CD4-positive, alpha-beta T cell treated with Interleukin-6 for 4 hours (primary cell): ENCODE data around the gene TTLL4.

ENCODE experiments used
- DNase-seq: peaks from one replicate; pipeline ENCODE4 v3.0.0-alpha.2; 2020; ENCODE audit warnings: mixed read lengths

Gene TTLL4

DNA sequence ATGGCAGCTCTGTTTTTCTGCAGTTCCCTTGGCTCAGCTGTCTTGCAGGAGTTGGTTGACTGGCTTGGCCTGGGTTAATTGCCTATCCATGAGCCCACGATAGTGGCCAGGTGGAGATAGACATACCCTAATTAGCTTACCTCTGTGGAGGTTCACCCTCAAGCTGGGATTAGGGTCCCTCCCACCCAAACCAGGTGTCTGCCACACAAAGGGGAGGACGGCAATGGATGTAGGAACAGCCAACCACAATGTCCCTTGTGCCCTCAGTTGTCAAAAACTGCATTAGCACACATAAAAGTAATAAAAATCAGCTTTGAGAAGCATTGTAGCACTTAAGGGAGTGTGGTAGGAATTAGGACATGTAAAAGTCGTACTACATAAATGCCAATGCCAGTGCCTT, 75.5 kb downstream of the TTLL4 start:
- no peak for DNase-seq

DNA sequence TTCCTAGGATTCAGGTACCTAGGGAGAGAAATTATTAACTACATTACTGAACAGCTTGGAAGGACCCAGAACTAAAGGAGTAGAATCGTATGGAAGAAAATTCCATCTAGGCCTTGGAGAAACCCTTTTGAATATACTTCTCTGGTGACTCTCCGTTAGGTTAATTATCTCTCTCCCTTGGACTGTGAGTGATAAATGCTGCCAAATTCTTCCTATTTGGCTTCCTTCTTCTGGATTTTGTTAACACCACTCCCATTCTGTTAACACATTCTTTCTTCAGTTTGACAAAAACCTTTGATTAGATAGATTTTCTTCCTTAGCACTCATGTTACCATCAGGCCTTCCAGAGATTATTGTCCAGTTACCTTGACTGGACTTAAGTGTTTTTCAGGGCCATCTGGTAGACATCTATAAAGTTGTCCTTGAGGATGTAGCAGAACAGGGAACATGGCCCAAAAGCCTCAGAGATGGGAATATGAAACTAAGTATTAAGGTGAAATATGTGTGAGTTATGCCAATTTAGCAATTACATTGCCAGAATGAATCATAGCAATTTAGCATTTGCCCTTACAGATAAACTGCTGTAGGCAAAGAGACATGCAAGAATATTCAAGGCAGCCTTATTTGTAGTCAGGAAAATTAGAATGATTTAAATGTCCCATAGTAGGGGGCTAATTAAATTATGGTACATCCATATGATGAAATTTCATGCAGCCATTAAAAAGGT, 78.1 kb downstream of the TTLL4 start:
- no peak for DNase-seq

DNA sequence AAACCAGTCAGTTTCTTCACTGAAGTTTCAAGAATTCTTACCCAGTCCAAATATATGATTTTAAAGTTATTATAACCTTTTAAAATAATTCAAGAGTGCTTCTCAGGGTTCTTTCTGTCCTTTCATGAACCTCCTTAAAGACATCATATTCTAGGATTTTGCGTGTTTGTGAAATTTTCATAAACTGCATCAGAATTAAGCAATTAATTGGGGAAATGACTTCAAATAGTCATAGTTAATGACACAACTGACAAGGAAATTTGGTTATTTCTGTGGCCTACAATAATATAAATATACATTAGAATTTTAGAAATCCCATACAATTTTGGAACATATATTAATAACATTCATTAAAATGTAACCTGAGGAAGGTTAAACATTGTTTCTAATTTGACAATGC, 81.8 kb downstream of the TTLL4 start:
- no peak for DNase-seq

DNA sequence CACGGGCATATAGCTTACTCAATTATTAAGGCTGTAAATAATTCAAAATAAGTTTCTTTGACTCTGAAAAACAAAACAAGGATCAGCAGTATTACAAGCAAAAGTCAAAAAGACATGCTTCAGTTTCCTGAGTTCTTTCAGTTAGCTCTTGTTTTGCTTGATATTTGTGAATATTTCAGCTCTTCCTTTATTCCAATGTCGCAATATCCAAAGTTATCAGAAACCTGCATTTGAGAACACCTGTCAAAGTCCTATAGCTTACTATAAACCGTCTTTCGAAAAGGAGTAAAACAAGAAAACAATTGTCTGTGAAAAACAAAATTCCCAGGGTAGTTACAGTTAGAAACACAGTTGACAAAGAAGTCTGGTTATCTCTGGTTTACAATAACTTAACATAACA, 86.1 kb downstream of the TTLL4 start:
- DNase-seq = no peak

DNA sequence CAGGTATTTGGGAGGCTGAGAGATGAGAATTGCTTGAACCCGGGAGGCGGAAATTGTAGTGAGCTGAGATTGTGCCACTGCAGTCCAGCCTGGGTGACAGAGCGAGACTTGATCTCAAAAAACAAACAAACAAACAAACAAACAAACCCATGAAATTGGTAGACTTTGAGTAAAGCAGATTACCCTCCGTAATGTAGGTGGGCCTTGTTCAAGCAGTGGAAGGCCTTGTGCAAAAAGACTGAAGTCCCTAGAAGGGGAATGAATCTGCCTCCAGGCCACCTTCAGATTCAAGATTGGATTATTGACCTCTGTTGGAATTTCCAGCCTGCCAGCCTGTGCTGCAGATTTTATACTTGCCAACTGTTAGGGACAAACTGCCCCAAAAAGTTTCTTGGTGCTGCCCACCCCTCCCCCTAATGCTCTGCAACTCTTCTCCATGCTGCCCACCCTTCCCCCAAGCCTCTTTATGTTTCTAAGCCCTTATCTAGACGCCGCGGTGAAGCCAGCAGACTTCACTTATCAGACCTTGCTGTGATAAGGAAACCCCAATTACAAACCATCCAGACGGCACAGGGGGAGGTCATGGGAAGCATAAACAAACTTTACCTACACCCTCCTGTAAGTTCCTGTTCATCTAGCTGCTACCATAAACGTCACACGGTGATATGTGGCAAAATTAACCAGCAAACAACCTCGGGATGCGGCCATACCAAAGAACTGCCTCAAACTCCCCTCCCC, 88.3 kb downstream of the TTLL4 start:
- no peak for DNase-seq

DNA sequence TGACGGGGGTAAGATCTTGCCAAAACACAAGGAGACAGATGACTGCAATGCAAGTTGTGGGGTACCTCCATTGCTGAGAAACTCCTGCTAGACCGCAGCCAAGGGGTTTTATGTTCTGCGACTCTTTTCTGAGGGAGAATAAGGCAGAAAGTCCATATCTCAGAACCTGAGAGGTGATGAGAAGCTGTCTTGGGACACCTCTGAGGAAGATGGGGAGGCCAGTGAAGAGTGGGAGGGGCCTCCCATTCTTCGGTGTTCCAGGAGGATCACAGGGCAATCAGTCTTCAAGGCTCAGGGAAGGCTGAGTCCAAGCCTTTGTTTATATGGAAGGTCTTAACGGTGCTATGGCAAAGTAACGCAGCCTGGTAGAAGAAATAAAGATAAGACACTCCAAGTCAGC, 89.4 kb downstream of the TTLL4 start:
- DNase-seq = no peak

DNA sequence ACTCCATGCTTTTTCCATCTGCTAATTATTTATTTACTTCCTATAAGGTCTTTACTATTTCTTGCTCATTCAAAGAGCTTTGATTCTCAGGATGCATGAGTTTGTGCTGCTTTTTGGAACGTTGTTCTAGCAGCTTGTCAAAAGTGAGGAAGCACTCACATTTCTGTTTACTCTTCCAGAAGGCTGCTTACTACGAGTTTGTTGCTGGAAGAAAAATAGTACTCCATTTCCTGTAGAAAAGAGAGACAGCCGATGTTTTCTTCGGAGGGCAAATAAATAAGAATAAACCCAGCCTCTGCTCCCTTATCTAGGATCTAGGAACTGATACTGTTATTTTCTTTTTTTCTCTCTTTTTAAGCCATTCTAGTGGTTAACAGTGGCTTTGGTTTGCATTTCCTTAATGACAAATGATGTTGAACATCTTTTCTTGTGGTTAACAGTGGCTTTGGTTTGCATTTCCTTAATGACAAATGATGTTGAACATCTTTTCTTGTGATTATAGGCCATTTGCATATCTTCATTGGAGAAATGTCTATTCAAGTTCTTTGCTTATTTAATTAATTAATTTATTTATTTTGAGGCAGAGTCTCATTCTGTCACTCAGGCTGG, 91.9 kb downstream of the TTLL4 start:
- no peak for DNase-seq

DNA sequence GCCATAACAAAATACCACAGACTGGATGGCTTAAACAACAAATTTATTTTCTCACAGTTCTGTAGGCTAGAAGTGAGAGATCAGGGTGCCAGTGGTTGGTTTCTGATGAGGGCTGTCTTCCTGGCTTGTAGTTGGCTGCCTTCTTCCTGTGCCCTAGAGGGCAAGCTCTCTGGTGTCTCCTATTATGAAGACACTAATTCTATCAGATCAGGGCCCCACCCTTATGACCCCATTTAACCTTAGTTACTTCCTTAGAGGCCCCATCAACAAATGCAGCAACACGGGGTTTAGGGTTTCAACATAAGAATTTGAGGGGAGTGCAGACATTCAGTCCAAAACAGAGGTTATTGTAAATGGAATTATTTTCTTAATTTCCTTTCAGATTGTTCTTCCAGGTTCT, 94.2 kb downstream of the TTLL4 start:
- DNase-seq = no peak
